ENCODE measurements around the gene RETREG3.

GRCh38 chr17:42563950-42564349, 45.2 kb downstream of the RETREG3 start:
- TF ChIP-seq EZH2 (IDR thresholded peaks at IDR 0.05; ENCODE audit: insufficient read depth, poor library complexity, severe bottlenecking) (no peak), EZH2phosphoT487 (IDR thresholded peaks at IDR 0.05; ENCODE audit: insufficient read depth, low read depth) (no peak)
